NCI-H460 (cell line): ENCODE results near the gene ZBTB25. TPM values are rescaled to one million over a fixed set of nuclear protein-coding genes. Genes with fewer than 3 reads are reported as not detected.

ENCODE experiments used
- DNase-seq: peaks from one replicate; pipeline ENCODE4 v3.0.0-alpha.2; 2016; ENCODE audit warnings: low read depth; ENCODE audit errors: extremely low read depth
- total RNA-seq: library from RNA; depleted of rRNA; stranded (reverse); fragments of >200 nt; shearing (Covaris generic); gene quantifications from 2 replicates; pipeline ENCODE4 v1.2.3, GENCODE V29; 2014

The ZBTB25 gene
- total RNA-seq, 1 experiment from 2014 or later = 13.8 TPM

DNA sequence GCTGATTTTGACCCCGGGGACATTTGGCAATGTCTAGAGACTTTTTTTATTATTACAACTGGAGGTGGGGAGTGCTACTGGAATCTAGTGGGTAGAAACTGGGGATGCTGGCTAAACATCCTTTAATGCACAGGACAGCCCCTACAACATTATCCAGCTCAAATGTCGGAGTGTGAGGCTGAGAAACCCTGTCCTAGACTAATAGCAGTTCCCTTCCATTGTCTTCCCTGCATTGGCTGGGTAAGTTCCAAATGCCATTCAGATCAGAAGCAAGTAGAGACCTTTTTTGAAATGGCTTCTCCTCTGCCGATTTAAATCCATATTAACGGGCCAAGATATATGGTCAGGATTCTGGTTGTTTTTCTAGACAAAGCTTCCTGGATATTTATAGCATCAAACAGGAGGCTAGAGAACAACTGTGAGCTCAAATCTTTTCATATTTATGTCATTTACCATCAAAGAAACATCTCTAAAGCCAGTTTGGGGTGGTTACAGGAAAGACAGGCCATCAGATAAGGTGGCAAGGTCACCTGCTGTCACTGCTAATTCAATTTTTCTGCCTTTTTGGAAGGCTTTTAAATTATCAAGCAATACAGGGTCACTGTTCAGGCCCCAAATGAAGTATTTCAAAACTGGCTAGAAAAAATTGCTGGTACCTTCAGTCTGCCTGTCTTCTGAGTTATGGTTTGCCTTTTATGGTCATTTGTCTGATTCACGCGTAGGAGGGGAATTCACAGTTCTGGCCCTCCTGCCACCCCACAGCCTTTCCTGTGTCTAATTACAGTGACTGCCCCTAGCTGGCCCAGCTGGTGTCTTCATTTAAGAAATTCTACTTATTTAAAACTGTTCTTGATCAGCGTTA is 58.4 kb downstream of the ZBTB25 start:
- DNase-seq = no peak

DNA sequence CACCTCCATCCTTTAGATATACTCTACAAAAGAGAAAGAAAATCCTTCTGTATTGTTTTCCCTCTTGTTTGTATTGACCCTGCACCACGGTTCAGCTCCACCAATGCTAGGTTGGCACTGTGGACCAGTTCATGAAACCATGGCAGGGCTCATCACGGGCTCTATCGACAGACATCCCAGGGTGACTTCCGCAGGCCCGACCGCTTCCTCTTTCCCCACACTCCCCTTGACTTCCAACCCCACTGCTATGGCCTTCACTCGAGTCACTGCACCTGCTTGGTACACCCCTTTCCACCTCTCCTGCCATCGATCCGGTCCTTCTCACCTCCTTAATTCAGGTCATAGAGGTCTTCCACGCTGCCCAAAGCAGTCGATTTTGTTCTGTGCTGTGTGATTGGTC is 59.5 kb downstream of the ZBTB25 start:
- no peak for DNase-seq

DNA sequence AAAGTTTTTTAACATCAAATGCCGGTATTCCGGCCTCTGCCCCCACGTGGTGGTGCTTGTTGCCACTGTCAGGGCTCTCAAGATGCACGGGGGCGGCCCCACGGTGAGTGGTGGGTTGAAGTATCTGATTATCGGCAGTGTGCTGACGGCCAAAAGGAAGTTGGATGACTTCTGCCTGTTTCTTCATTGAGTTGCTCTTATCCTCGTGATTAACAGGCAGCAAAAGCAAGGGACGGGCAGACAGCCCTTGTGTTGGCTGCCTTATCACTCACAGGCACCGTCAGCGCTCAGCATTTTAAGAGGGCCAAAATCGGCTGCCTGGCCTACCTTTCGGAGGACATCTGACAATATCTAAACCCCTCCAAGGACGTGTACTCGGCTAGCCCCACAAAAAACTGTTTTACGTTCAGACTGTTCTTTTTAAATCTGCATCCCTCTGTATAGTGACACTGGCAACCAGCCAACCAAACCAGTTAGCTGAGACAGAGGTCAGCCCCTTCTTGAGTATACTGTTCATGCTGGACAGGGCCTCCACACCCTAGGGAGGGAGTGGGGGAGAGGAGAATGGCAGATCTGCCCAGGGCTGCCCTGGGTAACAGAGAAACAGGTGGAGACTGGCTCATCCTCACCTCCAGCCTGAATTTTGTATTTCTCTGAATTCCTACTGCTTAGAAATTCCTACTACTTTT is 61.2 kb downstream of the ZBTB25 start:
- DNase-seq = no peak

DNA sequence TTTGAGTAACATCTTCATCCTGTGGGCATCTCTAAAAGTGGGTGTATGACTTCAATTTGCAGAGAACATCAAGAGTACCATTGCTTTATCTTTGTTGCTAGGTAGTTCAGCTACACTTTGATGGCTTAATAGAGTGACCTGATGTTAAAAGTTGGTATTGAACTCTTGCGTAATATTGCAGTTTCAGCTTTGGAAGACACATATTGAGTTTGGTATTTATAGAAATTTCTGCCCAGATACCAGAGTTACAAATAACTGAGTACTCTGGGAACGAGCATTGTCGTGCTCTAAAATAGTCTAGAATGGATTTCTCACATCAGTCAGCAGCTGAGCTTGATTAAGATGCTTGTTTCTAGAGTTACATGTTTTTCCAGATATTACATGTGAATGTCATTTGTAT is 63.1 kb downstream of the ZBTB25 start:
- no peak for DNase-seq

DNA sequence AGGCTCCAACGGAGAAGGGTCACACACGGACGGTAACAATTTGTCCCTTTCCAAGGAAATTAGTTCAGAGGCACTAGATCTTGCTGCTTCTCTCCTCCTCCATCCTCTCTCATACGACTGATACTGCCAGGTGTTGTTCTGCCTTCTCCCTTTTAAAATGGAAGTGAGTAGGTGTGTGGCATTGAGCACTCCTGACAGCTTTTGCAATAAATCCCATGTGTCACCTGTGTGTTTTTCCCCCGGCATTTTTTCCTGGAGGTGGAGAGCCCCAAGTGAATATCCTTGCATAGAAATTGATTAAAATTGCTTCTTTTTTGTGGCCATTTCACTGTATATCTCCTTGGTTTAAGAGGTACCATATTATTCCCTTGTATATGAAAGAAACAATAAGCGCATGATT is 64.5 kb downstream of the ZBTB25 start:
- DNase-seq = no peak

DNA sequence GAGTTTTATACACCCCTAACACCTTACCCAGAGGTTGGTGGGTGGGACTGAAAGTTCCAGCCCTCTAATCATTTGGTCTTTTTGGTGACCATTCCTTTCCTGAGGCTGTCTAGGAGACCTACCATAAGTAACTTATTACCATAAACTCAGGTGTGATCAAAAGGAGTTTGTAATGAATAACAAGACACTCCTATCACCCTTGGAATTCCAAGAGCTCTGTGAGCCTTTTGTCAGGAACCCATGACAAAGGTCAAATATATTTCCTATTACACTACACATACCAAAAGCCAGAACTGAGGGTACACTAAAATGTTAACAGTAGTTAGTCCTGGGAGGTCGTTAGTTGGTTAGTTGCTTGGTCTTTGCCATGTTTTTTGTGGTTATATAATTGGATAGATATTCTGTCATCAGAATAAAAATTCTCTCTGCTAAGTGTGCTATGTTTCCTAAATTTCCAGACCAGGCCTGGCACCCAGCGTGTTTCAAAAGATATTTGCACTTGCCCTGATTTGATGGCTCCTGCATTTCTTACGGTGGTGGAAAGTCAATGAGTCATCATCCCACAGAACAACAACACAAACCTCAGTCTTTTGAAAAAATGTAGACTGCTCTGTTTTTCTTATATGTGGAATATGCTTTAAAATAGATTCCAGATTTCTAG is 65.3 kb downstream of the ZBTB25 start:
- no peak for DNase-seq

DNA sequence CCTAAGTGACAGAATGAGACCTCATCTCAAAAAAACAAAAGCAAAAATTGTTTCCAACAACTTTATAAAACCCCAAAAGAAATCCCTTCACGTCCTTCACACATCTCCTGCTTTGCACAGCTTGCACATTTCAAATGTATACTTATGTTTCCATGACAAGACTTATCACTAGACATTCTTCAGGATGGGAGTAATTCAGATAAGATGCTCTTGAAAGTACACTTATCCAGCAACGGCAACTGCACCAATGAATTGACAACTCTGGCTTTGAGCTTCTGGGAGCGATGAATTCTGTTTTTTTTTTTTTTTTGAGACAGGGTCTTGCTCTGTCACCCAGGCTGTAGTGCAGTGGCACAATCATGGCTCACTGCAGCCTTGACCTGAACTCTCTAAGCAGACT is 69.1 kb downstream of the ZBTB25 start:
- no peak for DNase-seq

DNA sequence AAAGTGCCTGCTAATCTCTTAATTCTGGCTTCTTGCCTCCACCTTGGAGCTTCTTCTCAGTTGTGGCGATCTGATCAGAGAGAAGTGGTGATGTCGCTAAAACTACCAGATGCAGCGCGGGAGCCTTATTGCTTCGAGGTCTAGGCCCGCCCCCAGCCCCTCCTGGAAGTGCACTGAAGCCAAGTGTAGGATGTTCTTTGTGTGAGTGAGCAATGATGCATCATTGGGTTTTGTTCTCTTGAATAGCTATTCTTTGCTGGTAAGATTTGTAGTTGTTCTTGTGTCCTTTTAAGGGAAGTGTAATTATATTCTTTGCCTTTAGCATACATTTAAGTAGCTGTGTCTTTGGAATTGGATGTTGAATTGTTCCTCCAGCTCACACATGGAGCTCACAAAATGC is 79.7 kb downstream of the ZBTB25 start:
- no peak for DNase-seq

DNA sequence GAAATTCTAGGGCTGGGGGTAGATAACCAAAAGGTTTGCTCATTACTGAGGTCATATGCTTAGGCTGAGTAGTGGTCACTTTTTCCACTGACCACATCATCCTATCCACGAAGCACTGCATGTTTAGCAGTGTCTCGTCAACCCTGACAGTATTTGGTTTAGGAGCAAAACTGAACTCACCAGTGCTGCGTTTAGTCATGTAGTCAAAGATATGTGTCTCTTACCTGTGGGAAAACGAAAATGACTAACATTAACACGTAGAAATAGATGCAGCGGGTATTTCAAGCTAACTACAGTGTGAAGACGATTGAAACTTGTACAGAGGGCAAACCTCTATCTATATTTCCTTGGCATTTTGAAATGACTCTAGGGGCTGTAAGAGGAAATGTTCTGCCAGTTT is 80.9 kb downstream of the ZBTB25 start:
- DNase-seq = no peak

DNA sequence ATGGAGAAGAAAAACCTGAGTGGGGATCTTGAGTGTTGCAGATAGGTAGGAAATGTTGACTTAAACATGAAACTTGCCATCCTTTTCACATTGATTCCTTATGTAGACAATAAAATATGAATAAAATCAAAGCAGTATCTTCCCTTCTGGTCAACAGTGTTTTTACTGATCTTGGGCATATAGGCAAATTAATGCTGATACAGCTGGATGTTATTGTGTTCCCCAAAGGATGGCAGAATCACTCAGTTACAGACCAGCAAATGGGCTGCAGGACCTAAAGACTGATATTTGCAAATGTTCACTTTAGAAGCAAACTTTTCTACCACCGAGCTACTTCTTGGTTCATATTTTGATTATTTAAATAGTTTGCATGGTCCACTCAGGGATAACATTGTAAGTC is 81.6 kb downstream of the ZBTB25 start:
- no peak for DNase-seq

DNA sequence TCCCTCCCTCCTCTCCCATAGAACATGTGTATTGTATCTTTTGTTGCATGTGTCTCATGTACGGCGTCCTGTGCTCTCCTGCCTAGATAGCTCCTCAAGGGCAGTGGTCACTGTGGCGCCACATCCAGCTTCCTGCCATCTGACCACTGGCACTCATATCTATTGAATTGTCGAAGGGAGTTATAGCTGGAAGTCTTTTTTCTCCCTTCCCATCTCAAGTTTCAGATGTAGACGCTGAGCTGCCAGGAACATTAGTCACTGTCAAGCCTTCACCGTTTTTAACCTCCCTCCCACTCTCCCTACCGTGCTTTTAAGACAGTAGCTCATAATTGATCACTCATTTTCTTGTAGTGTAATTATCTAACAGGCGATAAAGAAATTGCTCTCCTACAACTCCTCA is 82.5 kb downstream of the ZBTB25 start:
- no peak for DNase-seq

DNA sequence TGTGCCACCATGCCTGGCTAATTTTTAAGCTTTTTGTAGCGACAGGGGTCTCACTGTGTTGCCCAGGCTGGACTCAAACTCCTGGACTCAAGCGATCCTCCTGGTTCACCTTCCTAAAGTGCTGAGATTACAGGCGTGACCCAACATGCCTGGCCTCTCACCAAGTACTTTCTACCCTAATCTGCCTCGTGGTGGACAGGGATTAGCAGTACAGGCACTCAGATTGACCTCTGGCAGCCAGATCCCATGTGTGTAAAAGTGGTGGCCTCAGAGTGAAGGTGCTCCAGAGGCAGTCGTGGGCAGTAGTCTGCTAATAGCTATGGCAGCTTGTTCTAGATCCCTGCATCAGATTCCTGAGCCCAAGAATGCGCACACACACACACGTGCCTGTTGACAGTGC is 84.6 kb downstream of the ZBTB25 start:
- no peak for DNase-seq

DNA sequence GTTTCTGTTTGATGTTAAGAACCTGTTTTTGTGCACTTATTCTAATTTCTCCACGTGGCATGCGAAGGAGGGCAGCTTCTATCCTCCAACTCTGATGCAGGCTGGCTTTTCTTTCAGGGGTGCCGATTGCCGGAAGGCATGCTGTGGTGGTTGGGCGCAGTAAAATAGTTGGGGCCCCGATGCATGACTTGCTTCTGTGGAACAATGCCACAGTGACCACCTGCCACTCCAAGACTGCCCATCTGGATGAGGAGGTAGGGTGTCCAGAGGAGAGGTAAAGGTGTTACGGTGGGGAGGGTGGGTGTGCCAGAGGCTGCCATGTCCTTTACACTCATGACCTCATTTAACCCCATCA is 85.9 kb downstream of the ZBTB25 start:
- DNase-seq = no peak

DNA sequence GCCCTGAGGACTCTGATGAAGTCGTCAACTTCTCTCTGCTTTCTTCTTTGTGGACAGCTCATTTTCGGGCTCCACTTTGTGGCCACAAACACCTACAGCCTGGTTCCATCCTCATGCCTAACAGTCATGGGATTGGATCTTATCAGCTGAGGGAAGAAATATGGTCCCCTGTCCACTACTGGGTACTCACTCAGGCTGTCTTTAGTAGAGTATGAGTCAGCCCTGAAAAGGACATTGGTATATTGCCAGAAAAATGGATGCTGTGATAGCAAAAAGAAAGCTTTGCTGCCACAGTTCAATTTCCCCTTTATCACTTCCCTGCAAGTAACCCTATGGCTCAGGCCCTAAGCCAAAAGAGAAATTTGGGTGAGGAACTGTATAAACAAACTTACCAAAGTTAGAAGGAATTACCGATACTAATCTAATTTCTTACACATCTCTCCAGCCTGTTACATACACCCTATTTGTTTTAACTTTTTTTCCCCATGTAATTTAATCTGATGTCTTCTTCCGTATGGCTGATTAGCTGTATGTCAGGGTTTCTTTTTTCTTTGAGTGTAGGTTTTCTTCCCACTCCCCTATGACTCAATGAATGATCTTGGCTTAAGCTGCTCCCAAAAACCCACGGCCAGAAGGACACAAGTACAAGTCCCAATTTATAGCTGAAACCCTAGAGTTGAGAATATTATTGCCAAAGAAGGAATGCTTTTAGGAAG is 86.4 kb downstream of the ZBTB25 start:
- no peak for DNase-seq

DNA sequence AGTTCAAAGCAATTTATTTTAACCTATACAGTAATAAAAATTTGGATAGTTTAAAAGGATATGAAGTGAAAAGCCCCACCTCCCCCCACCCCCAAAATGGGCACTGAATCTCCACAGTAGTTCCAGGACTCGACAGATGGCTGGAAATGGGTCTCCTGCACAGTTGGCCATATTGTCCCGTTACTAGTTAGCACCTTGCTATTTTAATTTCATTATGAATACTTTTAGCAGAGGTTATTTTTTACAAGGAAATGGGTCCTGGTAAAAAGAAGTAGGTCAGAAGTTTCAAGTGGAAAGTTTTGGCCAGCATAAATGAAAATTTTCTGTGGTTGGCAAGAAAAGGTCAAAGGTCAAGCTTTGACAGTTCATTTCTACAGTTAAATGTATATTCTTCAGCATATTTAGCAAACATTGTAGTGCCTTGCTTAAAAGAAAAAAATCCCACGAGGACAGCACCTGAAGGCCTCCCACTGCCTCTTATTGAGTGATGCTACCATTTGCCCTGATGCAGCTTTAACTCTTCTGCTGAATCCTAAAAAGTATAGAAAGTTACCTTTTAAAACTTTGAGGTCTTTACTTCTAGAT is 87.2 kb downstream of the ZBTB25 start:
- DNase-seq = no peak

DNA sequence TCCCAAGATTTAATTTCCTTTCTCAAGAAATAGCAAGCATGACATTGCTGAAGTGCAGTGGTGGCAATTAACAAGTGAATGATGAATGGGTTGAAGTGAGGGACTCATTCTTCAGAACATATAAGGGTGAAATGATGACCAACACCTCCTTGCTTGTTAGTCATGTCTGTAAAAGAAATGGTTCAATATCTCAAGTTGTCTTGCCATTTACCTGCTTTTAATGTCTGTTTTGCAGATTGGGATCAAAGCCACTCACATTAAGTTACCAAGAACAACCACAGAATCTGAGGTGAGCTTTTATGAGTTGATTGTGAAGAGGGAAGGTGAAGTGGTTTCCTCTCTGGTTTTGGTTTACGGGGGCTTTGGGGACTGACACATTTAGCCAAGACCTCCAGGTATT is 91.4 kb downstream of the ZBTB25 start:
- no peak for DNase-seq

DNA sequence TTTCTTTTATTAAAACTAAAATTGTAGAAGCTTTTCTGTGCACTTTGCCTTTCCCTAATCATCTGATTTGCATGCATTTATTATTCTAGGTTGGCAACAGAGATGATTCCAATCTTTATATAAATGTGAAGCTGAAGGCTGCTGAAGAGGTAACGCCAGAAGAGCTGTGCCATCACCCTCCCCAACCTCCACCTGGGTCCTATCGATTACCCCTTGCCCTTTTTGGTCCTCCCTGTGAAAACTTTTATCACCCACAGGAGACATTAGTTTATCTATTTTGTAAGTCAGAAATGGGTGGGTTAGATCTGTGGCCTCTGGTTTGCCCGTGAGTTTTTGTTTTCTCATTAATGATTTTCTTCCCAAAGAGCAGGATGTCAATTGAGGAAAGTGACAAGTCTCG is 92.6 kb downstream of the ZBTB25 start:
- DNase-seq = no peak

DNA sequence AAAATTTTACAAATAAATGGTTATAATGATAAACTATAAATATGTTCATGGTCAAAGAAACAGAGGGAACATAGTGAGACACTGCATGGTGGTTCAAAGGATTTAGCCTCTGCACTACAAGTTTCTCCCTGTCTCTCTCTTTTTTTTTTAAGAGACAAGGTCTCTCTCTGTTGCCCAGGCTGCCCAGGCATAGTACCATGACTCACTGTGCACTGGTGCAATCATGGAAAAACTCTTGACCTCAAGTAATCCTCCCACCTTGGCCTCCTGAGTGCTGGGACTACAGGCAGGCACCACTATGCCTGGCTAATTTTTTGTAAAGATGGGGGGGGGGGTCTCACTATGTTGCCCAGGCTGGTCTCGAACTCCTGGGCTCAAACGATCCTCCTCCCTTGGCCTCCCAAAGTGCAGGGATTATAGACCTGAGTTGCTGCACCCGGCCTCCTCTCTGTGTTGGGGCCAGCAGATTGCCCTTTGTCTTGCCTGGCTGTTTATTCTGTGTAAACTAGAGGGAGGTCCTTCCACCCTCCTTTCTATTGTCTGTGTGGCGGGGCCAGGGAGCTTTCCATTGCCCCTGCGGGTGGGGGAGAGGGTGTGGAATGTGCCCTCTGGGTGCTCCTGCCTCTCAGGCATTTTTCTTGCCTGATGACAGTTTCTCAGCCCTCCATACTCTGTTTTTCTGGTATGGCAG is 93.4 kb downstream of the ZBTB25 start:
- no peak for DNase-seq

DNA sequence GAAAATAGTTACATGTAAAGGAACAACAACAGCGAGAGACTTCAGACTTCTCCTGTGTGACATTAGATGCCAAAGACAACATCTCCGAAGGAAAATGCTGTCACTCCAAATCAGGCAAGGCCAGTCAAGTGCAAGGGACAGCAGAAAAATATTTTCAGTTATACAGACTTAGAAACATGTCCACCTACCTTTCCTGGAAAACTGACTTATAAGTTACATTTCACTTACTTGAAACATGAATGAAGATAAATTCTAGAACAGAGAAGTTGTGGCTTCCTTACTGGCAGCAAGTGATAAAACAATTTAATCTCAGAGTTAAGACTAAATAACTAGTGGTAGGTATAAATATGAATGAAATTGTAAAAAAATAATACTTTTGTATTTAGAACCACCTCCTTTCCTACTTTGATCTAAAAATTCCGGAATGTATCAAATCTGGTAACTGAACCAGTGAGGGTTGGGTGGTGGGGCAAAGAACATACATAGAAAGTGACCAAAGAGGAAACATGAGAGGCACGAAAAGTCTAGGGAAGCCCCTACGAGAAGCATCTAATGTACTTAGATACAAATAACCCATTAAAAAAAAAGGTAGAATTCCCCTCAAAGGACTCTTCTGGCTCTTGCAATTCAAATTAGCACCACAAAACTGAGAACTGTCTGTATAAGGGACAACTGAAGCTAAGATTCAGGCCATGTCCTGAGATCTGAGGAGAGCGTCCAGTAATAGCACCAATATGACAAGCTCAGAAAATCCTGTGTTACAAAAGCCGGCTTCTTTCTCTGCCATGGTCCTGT is 94.3 kb downstream of the ZBTB25 start:
- no peak for DNase-seq
